HL-60/S4 (cell line): Measurements from ENCODE around the gene NHLH1.

ENCODE experiments used
- in situ Hi-C: fragments of 300-500 bp; cut with MboI; formaldehyde crosslinking; loops from 2 replicates; pipeline ENCODE4 v1.14.3; 2022; ENCODE audit warnings: low sequenced_read_pairs

Gene NHLH1

GRCh38 chr1:160409486-160409885 is 42.6 kb downstream of the NHLH1 start:
- in situ Hi-C loops, result no loop called here

- in situ Hi-C loops, result no loop called here
These were observed 43.6 kb downstream of the NHLH1 start for GRCh38 chr1:160410406-160411005.

GRCh38 chr1:160411271-160412027 is 44.6 kb downstream of the NHLH1 start:
- in situ Hi-C loops, result no loop called here

- in situ Hi-C loops, result no loop called here
These were observed 45.1 kb downstream of the NHLH1 start for GRCh38 chr1:160412028-160412362.

GRCh38 chr1:160413716-160414115 is 46.8 kb downstream of the NHLH1 start:
- in situ Hi-C loops, result no loop called here

- in situ Hi-C loops, result no loop called here
These were observed 48.0 kb downstream of the NHLH1 start for GRCh38 chr1:160414881-160415280.

- in situ Hi-C loops, result no loop called here
These were observed 48.9 kb downstream of the NHLH1 start for GRCh38 chr1:160415696-160416290.

GRCh38 chr1:160416369-160416768 is 49.5 kb downstream of the NHLH1 start:
- in situ Hi-C loops, result no loop called here

- in situ Hi-C loops, result no loop called here
These were observed 51.6 kb downstream of the NHLH1 start for GRCh38 chr1:160418483-160418882.

GRCh38 chr1:160419150-160419837 is 52.4 kb downstream of the NHLH1 start:
- in situ Hi-C loops, result no loop called here

- in situ Hi-C loops, result loop anchor here (5.0 to 10.0 kb wide), 2 partner anchors 125 to 187 kb away; no protein-coding TSS in a partner anchor
These were observed 52.9 kb downstream of the NHLH1 start for GRCh38 chr1:160419838-160420169.

- in situ Hi-C loops, result loop anchor here (5.0 to 10.0 kb wide), 2 partner anchors 124 to 186 kb away; no protein-coding TSS in a partner anchor
These were observed 54.3 kb downstream of the NHLH1 start for GRCh38 chr1:160420881-160421842.

GRCh38 chr1:160421881-160422280 is 55.0 kb downstream of the NHLH1 start:
- in situ Hi-C loops, result loop anchor here (5.0 to 10.0 kb wide), 2 partner anchors 123 to 185 kb away; no protein-coding TSS in a partner anchor
